Common myeloid progenitor, CD34-positive (primary cell): ENCODE data around the gene CALY.
A peak's percentile ranks its signal among the peaks of the same experiment; 100 is the strongest.
"Not testable (repeated sequence)": the region's sequence is repeated elsewhere in the genome, so short reads cannot be mapped to it uniquely, and the experiment has no call there.

Experiments used
- CTCF ChIA-PET: fragments of 350-600 bp; sonication (Branson Sonifier 250); formaldehyde crosslinking; loops from one replicate; lab custom pipeline; 2021; ENCODE audit warnings: antibody characterized with exemption; lab: Charles Lee
- POLR2A ChIA-PET: fragments of 350-600 bp; sonication (Branson Sonifier 250); formaldehyde crosslinking; loops from one replicate; lab custom pipeline; 2021; ENCODE audit warnings: antibody characterized with exemption; lab: Charles Lee
- DNase-seq, 3 donors: peaks; one replicate each; pipeline versions ENCODE4 v3.0.0 to v3.0.0-alpha.2; 2013
- H3K27ac ChIP-seq, 2 experiments: 1 replicate in 1 of 2; 2 replicates in 1 of 2; pipeline ENCODE4 v1.7.0; 2013; ENCODE audit warnings: inconsistent platforms in 2 of 2, low read length in 2 of 2, mild to moderate bottlenecking in 2 of 2, low read depth in 1 of 2, moderate library complexity in 1 of 2; ENCODE audit not compliant: severe bottlenecking in 2 of 2, insufficient read depth in 1 of 2, poor library complexity in 1 of 2
- H3K27me3 ChIP-seq, 5 experiments: replicated peaks in 2 of 5; 1 replicate in 3 of 5; 2 replicates in 2 of 5; pipeline versions ENCODE4 v1.6.1 to v1.7.0; 2013; ENCODE audit warnings: low read length in 4 of 5, mild to moderate bottlenecking in 2 of 5, moderate library complexity in 2 of 5, inconsistent platforms in 1 of 5; ENCODE audit not compliant: insufficient read depth in 5 of 5, control insufficient read depth in 4 of 5
- H3K36me3 ChIP-seq, 4 experiments: 1 replicate in 2 of 4; 2 replicates in 2 of 4; pipeline versions ENCODE4 v1.6.1 to v1.7.0; 2013; ENCODE audit warnings: low read length in 3 of 4, control low read depth in 1 of 4, mild to moderate bottlenecking in 1 of 4; ENCODE audit not compliant: control insufficient read depth in 4 of 4, insufficient read depth in 4 of 4
- H3K4me1 ChIP-seq, 4 experiments: 1 replicate in 3 of 4; 2 replicates in 1 of 4; pipeline versions ENCODE4 v1.6.1 to v1.7.1; 2013; ENCODE audit warnings: low read length in 3 of 4, mild to moderate bottlenecking in 3 of 4, control low read depth in 1 of 4, inconsistent platforms in 1 of 4, moderate library complexity in 1 of 4; ENCODE audit not compliant: control insufficient read depth in 4 of 4, insufficient read depth in 4 of 4; ENCODE audit errors: control extremely low read depth in 1 of 4
- H3K4me3 ChIP-seq, 7 experiments: 1 replicate in 4 of 7; 2 replicates in 3 of 7; pipeline versions ENCODE4 v1.5.1 to v1.7.0; 2013; ENCODE audit warnings: mild to moderate bottlenecking in 7 of 7, low read length in 6 of 7, moderate library complexity in 6 of 7, inconsistent platforms in 2 of 7, low read depth in 2 of 7, control low read depth in 1 of 7; ENCODE audit not compliant: insufficient read depth in 4 of 7, control insufficient read depth in 1 of 7; ENCODE audit errors: extremely low read depth in 1 of 7
- H3K9me3 ChIP-seq, 5 experiments: 1 replicate in 4 of 5; 2 replicates in 1 of 5; pipeline versions ENCODE4 v1.6.1 to v1.7.1; 2013; ENCODE audit warnings: low read length in 4 of 5, mild to moderate bottlenecking in 2 of 5, inconsistent platforms in 1 of 5, low read depth in 1 of 5, moderate library complexity in 1 of 5; ENCODE audit not compliant: control insufficient read depth in 4 of 5, insufficient read depth in 2 of 5; ENCODE audit errors: control extremely low read depth in 1 of 5
- WGBS: methylation state at CpG from one replicate; pipeline ENCODE4 v1.1.5; 2013; ENCODE audit not compliant: insufficient coverage; 5-methylcytosine and 5-hydroxymethylcytosine counted together

The CALY gene

DNA sequence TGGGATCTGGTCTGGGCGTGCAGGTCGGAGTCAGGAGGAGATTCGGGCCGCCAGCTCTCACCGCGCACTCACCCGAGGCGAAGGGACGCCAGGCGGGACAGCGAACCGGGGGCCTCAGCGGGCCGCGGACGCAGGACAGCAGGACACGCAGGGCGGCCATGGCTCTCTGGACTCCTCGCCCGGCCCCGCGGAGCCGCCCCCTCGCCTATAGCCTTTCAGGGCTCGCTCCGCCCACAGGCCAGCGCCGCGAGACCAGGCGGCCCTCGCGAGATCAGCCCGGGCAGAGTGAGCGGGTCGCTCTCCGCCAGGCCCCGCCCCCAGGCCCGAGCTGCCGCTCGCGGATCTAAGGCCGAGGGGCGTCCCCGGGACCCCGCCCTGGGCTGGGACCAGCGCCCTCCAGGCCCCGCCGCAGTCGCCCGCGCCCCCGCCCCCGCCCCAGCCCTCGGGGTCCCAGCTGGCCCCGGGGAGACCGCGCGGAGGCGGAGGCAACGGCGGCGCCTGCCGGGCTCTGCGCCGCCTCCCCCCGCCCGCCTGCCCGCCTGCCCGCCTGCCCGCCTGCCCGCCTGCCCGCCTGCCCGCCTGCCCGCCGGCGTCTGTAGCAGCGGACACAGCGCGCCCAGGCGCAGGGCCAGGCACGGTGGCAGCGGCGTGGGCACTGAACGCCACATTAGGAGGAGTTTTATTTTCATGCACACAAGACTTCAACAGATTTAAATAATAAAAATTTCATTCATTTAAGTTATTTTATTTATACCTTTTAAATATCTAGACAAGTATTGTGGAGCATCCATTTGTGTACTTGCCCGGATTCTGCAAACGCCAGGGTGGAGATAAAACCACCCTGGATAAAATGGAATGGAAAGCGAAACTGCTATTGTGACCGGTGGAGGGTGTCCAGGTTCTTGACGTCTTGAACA, 36.7 kb upstream of the CALY start, which contains the start of gene ECHS1:
TSS of gene ECHS1 (minus strand) at position 181 of the 917 bp plus-strand sequence. CDS start at position 160, 21 bp downstream.
- H3K27ac ChIP-seq, result peak within 1 kb of the TSS in 1 of 2 experiments; percentile 78
- peaks cover 0 to 24% (median 21%) of the 10 kb centered on the region in 4 experiments for H3K4me1 ChIP-seq
- H3K4me3 ChIP-seq, result peak within 1 kb of the TSS; percentile 69 to 88 (median 76)
- H3K9me3 ChIP-seq, result no peaks in the 10 kb centered on the region
- POLR2A ChIA-PET, result interaction anchor here (0.5 to 1.1 kb wide), 2 partner anchors 27 to 37 kb away, joined by 3 read pairs; partner anchors contain the start of gene CALY
- WGBS, result under 1% methylated on average over 30 of the region's 89 CpGs
- CTCF ChIA-PET, result interaction anchor here (0.9 kb wide), 1 partner anchor 12 kb away, joined by 3 read pairs; no protein-coding TSS in a partner anchor
- H3K27me3 ChIP-seq, result peaks cover 0 to 3% (median 0%) of the 10 kb centered on the region in 5 experiments
- DNase-seq, result peak; percentile 85 to 92 (median 92)
- peaks cover 0 to 27% (median 19%) of the 10 kb centered on the region in 4 experiments for H3K36me3 ChIP-seq

DNA sequence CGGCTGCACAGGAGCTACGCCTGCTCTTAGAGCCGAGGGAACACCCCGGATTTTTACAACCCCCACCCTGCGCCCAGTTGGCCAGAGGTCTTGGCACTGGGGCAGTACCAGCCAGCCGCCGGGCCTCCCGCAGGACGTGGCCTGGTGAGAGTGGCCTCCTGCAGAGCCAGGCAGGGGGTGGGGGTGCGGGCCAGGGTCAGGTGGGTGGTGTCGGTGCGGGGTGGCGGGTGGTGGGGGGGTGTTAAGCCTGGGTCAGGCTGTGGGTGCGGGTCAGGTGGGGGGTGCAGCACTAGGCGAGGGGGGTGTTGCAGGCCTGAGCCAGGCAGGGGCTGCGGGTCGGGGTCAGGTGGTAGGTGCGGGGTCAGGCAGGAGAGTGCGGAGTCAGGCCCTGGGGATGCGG, 35.8 kb upstream of the CALY start:
- peaks cover 2 to 33% (median 25%) of the 10 kb centered on the region in 4 experiments for H3K36me3 ChIP-seq
- H3K4me1 ChIP-seq, result peaks cover 0 to 15% (median 12%) of the 10 kb centered on the region in 4 experiments
- WGBS, result 63% methylated on average over 9 of the region's 20 CpGs
- H3K27ac ChIP-seq, result no peak overlapping the region
- no peaks in the 10 kb centered on the region for H3K9me3 ChIP-seq
- no peak for DNase-seq
- CTCF ChIA-PET, result no interaction called here
- POLR2A ChIA-PET, result no interaction called here
- peak overlapping the region in 5 of 7 experiments; percentile 25 to 88 (median 29) for H3K4me3 ChIP-seq
- peaks cover 0 to 3% (median 0%) of the 10 kb centered on the region in 5 experiments for H3K27me3 ChIP-seq

DNA sequence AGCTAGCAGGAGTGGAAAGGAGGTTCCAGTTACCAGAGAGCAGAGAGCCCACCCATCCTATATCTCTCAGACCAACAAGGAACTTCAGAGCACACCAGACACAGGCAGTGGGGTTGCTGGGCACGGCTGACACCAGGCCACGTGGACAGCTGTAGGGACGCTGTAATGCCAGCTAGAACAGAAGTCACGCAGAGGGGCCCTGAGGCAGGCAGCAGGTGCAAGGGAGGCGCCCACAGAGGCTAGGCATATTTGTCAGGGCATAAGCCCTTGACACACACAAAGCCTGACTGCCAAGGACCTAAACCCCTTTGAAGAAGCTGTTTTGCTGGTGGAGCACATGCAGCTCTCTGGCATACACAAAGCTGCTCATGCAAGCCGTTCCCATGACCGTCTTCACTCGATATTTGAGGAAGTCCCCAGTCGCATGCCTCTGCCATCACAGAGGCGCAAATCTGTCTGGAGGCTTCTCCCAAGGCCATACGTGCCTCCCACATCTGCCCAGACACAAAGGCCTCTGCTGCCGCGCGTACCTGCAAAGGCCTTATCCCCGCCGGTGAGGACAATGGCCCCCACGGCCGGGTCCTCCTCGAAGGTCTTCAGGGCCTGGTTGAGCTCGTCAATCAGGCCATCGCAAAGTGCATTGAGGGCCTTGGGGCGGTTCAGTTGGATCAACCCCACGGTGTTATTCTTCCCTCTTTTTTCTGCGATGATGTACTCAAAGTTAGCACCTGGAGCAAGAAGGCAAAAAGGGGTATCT, 33.5 kb upstream of the CALY start:
- no peak overlapping the region for H3K4me3 ChIP-seq
- no peaks in the 10 kb centered on the region for H3K9me3 ChIP-seq
- WGBS, result 97% methylated on average over 22 of the region's 24 CpGs
- peaks cover 0 to 12% (median 11%) of the 10 kb centered on the region in 4 experiments for H3K4me1 ChIP-seq
- ChIA-PET CTCF (interaction anchor here (0.7 to 2.3 kb wide), 5 partner anchors 9 to 126 kb away, joined by 3 to 12 read pairs (median 4); no protein-coding TSS in a partner anchor), POLR2A (no interaction called here)
- H3K36me3 ChIP-seq, result peaks cover 7 to 51% (median 40%) of the 10 kb centered on the region in 4 experiments
- no peak overlapping the region for H3K27ac ChIP-seq
- H3K27me3 ChIP-seq, result no peaks in the 10 kb centered on the region
- no peak for DNase-seq

DNA sequence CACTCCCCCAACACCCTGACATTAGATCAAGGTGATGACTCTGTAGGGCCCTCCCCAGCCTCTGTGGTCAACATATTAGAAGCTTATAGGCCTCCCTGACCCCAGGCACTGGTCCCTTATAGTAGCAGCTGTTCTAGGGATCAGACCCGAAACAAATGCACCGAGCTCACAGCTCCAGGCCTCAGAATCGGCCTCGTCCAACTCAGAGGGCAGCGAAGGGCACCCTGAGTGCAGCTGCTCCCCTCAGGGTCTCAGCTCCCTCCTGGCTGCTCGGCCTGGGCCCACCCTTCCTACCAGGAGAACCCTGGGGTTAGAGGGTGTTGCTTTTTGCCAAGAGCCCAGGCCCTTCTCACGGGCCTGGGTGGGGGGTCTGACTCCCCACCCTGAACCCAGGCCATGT, 31.5 kb upstream of the CALY start:
- H3K9me3 ChIP-seq, result no peaks in the 10 kb centered on the region
- POLR2A ChIA-PET, result no interaction called here
- H3K4me3 ChIP-seq, result no peak overlapping the region
- no peak for DNase-seq
- H3K27me3 ChIP-seq, result no peaks in the 10 kb centered on the region
- no peak overlapping the region for H3K27ac ChIP-seq
- H3K36me3 ChIP-seq, result peaks cover 9 to 65% (median 48%) of the 10 kb centered on the region in 4 experiments
- CTCF ChIA-PET, result interaction anchor here (1.3 kb wide), 1 partner anchor 10 kb away, joined by 4 read pairs; no protein-coding TSS in a partner anchor
- WGBS, result 100% methylated on average over 4 of the region's 7 CpGs
- peaks cover 0 to 7% (median 6%) of the 10 kb centered on the region in 4 experiments for H3K4me1 ChIP-seq

DNA sequence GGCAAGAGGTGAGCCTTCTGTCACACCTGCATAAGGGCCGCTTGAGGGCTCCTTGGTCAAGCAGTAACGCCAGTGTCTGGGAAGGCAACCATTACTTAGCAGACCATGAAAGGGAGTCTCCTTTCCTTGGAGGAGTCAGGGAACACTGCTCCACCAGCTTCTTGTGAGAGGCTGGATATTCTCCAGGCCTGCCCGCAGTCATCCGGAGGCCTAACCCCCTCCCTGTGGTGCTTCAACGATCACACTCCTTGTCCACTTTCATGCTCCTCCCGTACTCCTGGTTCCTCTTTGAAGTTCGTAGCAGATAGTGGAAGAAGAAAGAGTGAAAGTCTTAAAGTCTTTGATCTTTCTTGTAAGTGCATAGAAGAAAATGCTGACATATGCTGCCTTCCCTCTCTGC, 30.8 kb upstream of the CALY start:
- H3K4me3 ChIP-seq, H3K4me1 ChIP-seq, H3K9me3 ChIP-seq, POLR2A ChIA-PET, DNase-seq, H3K27me3 ChIP-seq, H3K27ac ChIP-seq: not testable (repeated sequence)
- no CpG with 5 or more reads among the region's 7 CpGs for WGBS
- CTCF ChIA-PET, result interaction anchor here (1.3 kb wide), 1 partner anchor 11 kb away, joined by 4 read pairs; no protein-coding TSS in a partner anchor
- peaks cover 9 to 72% (median 52%) of the 10 kb centered on the region in 4 experiments for H3K36me3 ChIP-seq

DNA sequence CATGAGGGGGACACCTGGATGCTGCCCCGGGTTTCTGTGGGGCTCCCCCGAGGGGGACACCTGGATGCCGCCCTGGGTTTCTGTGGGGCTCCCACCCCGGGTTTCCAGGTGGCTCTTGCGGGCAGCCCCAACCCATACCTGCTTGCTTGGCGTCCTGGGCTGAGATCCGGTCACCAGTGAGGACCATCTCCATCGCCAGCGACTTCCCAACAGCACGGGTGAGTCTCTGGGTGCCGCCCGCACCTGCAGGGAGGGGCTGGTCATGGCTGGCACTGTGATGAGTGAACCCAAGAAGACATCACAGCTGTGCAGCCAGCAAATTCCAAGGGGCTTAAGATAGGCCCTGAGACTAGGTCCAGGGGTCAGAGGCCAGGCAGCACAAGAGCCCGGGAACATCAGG, 30.1 kb upstream of the CALY start:
- H3K36me3 ChIP-seq, result peaks cover 9 to 77% (median 55%) of the 10 kb centered on the region in 4 experiments
- CTCF ChIA-PET, result no interaction called here
- no peaks in the 10 kb centered on the region for H3K27me3 ChIP-seq
- H3K9me3 ChIP-seq, result no peaks in the 10 kb centered on the region
- H3K27ac ChIP-seq, result no peak overlapping the region
- 98% methylated on average over 10 of the region's 13 CpGs for WGBS
- no peaks in the 10 kb centered on the region for H3K4me1 ChIP-seq
- POLR2A ChIA-PET, result no interaction called here
- H3K4me3 ChIP-seq, result no peak overlapping the region
- no peak for DNase-seq
